ENCODE results near the gene CS.
"Not testable (repeated sequence)": the region's sequence is repeated elsewhere in the genome, so short reads cannot be mapped to it uniquely, and the experiment has no call there.

- not testable (repeated sequence) for TF ChIP-seq CTCF (IDR thresholded peaks at IDR 0.05; ENCODE audit: poor library complexity, severe bottlenecking); POLR2AphosphoS5 (IDR thresholded peaks at IDR 0.05); REST (IDR thresholded peaks at IDR 0.05; ENCODE audit: borderline replicate concordance)
These were observed 42.2 kb upstream of the CS start for GRCh38 chr12:56342290-56342689.
